Cardiac muscle cell (in vitro differentiated cells and primary cell): ENCODE data around the gene DDX11. TPM values are rescaled to one million over a fixed set of nuclear protein-coding genes. Genes with fewer than 3 reads are reported as not detected.
A peak's percentile ranks its signal among the peaks of the same experiment; 100 is the strongest.
"Not testable (repeated sequence)": the region's sequence is repeated elsewhere in the genome, so short reads cannot be mapped to it uniquely, and the experiment has no call there.

Experiments
- DNase-seq, 2 donors: peaks; one replicate each; pipeline versions ENCODE4 v3.0.0 to v3.0.0-alpha.2; 2010 to 2017; ENCODE audit warnings: low read depth in 1 of 2, low spot score in 1 of 2
- H3K27ac ChIP-seq: fragments of 200-600 bp; sonication (generic); 2 replicates; pipeline ENCODE4 v1.5.1; 2016
- H3K27me3 ChIP-seq: fragments of 200-600 bp; sonication (generic); 2 replicates; pipeline ENCODE4 v1.6.0; 2016; ENCODE audit warnings: control low read depth
- H3K36me3 ChIP-seq: fragments of 200-600 bp; sonication (generic); 2 replicates; pipeline ENCODE4 v1.5.1; 2016; ENCODE audit warnings: control low read depth
- H3K4me1 ChIP-seq: fragments of 200-600 bp; sonication (generic); 2 replicates; pipeline ENCODE4 v1.8.1; 2017; ENCODE audit warnings: low read depth, mild to moderate bottlenecking, mixed run types
- H3K4me3 ChIP-seq: fragments of 200-600 bp; sonication (generic); 2 replicates; pipeline ENCODE4 v1.5.1; 2016; ENCODE audit warnings: mild to moderate bottlenecking
- H3K9me3 ChIP-seq: fragments of 200-600 bp; sonication (generic); 2 replicates; pipeline ENCODE4 v1.5.1; 2017; ENCODE audit warnings: low read depth, mild to moderate bottlenecking, control low read depth
- polyA plus RNA-seq: library from polyadenylated mRNA; unstranded; fragments of >200 nt; fragmentation: Nextera tagmentation; extraction: Ambion mirVana; gene quantifications from 2 replicates; pipeline ENCODE4 v1.2.1, GENCODE V29; 2016
- total RNA-seq: library from RNA; depleted of rRNA; stranded (reverse); fragments of >200 nt; gene quantifications from 2 replicates; pipeline ENCODE4 v1.2.3, GENCODE V29; 2016
- TF ChIP-seq, protein P1 (sequence below): IDR thresholded peaks from 2 replicates; pipeline ENCODE4 v1.5.1; 2012; ENCODE audit warnings: low read depth, mild to moderate bottlenecking, low read length

The DDX11 gene
- total and polyA plus RNA-seq, 2 experiments from 2014 or later = 41.8 to 46.0 TPM

DNA sequence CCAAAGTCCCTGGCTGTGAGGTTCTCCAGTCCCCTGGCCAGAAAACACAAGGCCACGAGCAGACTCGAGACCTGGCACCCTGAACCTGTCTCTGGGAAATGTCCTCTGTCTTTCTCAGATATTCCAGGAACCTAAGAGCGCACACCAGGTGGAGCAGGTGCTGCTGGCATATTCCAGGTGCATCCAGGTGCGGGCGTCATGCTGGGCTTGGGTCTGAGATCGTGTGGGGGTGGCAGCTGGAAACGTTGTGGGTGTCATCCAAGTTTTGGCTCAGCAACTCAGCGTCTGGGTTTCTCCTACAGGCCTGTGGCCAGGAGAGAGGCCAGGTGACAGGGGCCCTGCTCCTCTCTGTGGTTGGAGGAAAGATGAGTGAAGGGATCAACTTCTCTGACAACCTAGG lies 28.5 kb downstream of the DDX11 start:
- H3K4me3 ChIP-seq, H3K4me1 ChIP-seq, DNase-seq, H3K9me3 ChIP-seq, H3K27me3 ChIP-seq, H3K36me3 ChIP-seq, H3K27ac ChIP-seq: not testable (repeated sequence)

DNA sequence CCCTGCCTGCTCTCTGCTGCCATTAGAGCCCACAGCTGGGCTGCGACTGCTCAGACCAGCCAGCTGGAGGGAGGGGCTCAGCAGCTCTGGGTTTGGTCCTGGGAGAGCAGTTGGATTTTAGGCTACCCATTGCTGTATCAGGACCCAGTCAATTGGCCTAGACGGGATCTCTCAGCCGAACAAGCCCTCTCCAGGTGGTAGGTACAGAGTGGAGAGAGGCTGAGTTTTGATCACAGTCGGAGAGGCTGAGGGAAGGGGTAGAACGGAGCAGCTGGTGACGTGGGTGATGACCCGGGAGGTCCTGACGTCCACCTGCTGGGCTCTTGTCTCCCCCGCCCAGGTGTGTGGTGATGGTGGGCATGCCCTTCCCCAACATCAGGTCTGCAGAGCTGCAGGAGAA lies 28.9 kb downstream of the DDX11 start:
- H3K4me3 ChIP-seq, H3K4me1 ChIP-seq, H3K9me3 ChIP-seq, DNase-seq, H3K27me3 ChIP-seq, H3K27ac ChIP-seq, H3K36me3 ChIP-seq: not testable (repeated sequence)

- H3K36me3 ChIP-seq, H3K27ac ChIP-seq, H3K27me3 ChIP-seq, H3K4me3 ChIP-seq, H3K9me3 ChIP-seq, DNase-seq, H3K4me1 ChIP-seq: not testable (repeated sequence)
These were observed 29.9 kb downstream of the DDX11 start for GRCh38 chr12:31103561-31103975.

- not testable (repeated sequence) for H3K27ac ChIP-seq, H3K4me1 ChIP-seq, H3K27me3 ChIP-seq, H3K9me3 ChIP-seq, H3K36me3 ChIP-seq, H3K4me3 ChIP-seq, DNase-seq
These were observed 30.6 kb downstream of the DDX11 start for GRCh38 chr12:31104220-31104619.

- not testable (repeated sequence) for H3K27me3 ChIP-seq, H3K9me3 ChIP-seq, H3K4me1 ChIP-seq, H3K36me3 ChIP-seq, H3K27ac ChIP-seq, H3K4me3 ChIP-seq, DNase-seq
These were observed 31.1 kb downstream of the DDX11 start for GRCh38 chr12:31104773-31105172.

DNA sequence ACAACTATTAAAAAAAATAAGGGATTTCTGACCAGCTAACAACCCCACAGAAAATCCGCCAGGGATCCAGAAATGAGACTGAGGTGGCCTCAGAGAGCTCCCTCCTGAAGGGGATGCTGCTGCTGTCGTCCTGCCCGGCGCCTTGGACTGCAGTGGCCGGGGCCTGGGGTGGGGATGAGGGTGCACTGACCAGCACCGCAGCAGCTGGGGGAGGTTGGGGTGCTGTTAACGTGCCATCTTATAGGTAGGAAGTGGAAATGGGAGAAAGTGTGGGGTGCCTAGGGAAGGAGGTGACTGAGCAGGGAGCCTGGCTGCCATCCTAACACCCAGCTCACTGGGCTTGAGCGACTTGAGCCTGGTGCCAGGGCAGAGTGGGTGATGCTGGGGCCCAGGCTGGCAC lies 32.0 kb downstream of the DDX11 start:
- no peak for DNase-seq
- TF ChIP-seq, protein P1, sequence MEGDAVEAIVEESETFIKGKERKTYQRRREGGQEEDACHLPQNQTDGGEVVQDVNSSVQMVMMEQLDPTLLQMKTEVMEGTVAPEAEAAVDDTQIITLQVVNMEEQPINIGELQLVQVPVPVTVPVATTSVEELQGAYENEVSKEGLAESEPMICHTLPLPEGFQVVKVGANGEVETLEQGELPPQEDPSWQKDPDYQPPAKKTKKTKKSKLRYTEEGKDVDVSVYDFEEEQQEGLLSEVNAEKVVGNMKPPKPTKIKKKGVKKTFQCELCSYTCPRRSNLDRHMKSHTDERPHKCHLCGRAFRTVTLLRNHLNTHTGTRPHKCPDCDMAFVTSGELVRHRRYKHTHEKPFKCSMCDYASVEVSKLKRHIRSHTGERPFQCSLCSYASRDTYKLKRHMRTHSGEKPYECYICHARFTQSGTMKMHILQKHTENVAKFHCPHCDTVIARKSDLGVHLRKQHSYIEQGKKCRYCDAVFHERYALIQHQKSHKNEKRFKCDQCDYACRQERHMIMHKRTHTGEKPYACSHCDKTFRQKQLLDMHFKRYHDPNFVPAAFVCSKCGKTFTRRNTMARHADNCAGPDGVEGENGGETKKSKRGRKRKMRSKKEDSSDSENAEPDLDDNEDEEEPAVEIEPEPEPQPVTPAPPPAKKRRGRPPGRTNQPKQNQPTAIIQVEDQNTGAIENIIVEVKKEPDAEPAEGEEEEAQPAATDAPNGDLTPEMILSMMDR = no peak
- no peaks in the 10 kb centered on the region for H3K27me3 ChIP-seq
- no peak overlapping the region for H3K4me3 ChIP-seq
- no peaks in the 10 kb centered on the region for H3K9me3 ChIP-seq
- no peaks in the 10 kb centered on the region for H3K36me3 ChIP-seq
- H3K27ac ChIP-seq = no peak overlapping the region
- peaks cover 11% of the 10 kb centered on the region for H3K4me1 ChIP-seq

DNA sequence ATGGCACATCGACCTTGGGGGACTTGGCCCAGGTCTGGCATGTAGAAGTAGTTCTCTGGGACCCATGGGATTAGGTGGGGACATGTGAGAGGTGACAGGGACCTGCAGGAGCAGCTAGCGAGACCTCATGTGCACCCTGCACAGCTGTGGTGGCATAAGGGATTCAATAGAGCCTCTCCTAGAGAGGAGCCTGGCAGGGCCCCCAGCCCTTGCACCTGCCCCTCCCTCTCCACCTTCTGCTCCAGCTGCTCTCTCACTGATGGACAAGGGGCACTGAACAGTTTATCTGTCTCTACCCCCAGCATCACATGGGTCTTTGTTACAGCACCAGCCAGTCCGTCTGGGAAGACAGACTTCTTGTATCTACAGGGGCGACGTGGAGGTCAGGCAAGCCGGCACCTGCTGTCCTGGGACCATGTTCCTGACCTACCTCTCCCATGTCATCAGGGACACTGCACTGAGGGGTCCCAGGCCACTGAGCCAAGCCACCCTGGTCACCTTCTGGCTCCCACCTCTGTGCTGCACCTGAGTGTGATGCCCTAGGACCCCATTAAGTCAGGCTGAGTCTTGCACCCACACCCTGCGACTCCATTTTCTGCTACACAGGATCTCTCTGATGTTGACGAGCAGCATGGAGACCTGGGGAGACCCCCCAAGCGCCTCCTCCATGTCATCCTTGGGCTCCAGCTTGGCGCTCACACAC lies 32.6 kb downstream of the DDX11 start:
- DNase-seq = no peak
- TF ChIP-seq, protein P1 = no peak
- no peaks in the 10 kb centered on the region for H3K9me3 ChIP-seq
- H3K27ac ChIP-seq = no peak overlapping the region
- H3K27me3 ChIP-seq = no peaks in the 10 kb centered on the region
- H3K36me3 ChIP-seq = no peaks in the 10 kb centered on the region
- H3K4me1 ChIP-seq = peaks cover 11% of the 10 kb centered on the region
- no peak overlapping the region for H3K4me3 ChIP-seq

DNA sequence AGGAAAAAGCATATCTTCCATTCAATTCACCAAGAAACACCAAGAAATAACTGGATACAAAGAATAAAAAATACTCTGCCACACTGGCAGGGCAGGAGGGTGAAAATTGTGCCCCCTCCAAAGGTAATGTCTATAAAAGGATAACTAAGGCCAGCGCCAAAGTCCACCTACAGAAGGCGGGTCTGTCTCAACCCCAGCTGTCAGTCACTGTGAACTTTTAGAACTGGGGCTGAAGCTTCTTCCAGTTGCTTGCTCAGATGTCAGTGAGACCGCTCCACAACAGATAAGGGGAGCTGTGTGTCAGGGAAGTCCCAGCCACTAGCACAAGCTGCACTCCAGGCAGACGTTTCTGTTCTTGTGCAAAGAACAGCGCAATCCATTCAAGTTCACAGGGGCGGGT lies 36.1 kb downstream of the DDX11 start:
- not testable (repeated sequence) for H3K27me3 ChIP-seq, H3K4me3 ChIP-seq, DNase-seq, H3K9me3 ChIP-seq, H3K36me3 ChIP-seq
- H3K27ac ChIP-seq = peak overlapping the region; percentile 68
- H3K4me1 ChIP-seq = peaks cover 11% of the 10 kb centered on the region

- DNase-seq = not testable (repeated sequence)
These were observed 36.6 kb downstream of the DDX11 start for GRCh38 chr12:31110263-31110662.

GRCh38 chr12:31115092-31115601 lies 41.5 kb downstream of the DDX11 start:
- not testable (repeated sequence) for H3K4me1 ChIP-seq, H3K4me3 ChIP-seq, H3K9me3 ChIP-seq, H3K27ac ChIP-seq, DNase-seq, H3K36me3 ChIP-seq
- peaks cover 37% of the 10 kb centered on the region for H3K27me3 ChIP-seq

More at GRCh38 chr12:31110263-31110662, 36.6 kb downstream of the DDX11 start:
- Histone ChIP-seq H3K27ac (peak overlapping the region; percentile 68), H3K4me1 (peaks cover 11% of the 10 kb centered on the region)
- not testable (repeated sequence) for H3K36me3 ChIP-seq, H3K4me3 ChIP-seq, H3K9me3 ChIP-seq, H3K27me3 ChIP-seq

DNA sequence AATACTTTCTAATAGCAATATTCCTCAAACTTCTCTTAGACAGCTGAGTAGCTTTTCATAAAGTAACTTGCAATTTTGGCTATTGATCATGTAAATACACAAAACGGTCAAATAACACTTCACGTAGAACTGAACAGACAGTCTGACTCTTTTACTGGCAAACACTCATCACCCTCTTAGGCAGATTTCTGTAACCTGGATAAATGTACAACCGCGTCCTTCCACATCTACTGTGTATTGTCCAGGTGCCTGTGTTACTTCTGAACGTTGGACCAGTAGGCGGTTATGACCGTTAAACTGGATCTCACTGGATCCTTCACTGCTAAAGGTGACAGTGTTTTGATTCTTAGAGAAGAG lies 43.2 kb downstream of the DDX11 start:
- H3K36me3 ChIP-seq = not testable (repeated sequence)

More for the DNA sequence above, 43.2 kb downstream of the DDX11 start:
- not testable (repeated sequence) for H3K9me3 ChIP-seq, DNase-seq, H3K4me1 ChIP-seq, H3K27ac ChIP-seq
- H3K4me3 ChIP-seq = peak overlapping the region; percentile 30
- H3K27me3 ChIP-seq = peaks cover 42% of the 10 kb centered on the region
